HepG2 (cell line): ENCODE results near the gene PPP1R12C. TPM values are rescaled to one million over a fixed set of nuclear protein-coding genes. Genes with fewer than 3 reads are reported as not detected.

Source experiments
- ATAC-seq: fragments of 200-7000 bp; cut with Tn5 transposase; 3 replicates; pipeline ENCODE4 v1.9.1; 2020; ENCODE audit warnings: mild to moderate bottlenecking, moderate library complexity
- BruUV-seq: library from RNA; stranded (reverse); fragments of 400-500 nt; replicated peaks from 2 replicates; lab custom pipeline; 2021; lab: Mats Ljungman, UMichigan
- CTCF ChIA-PET: fragments of 300-600 bp; formaldehyde crosslinking; extraction: SDS; loops from one replicate; lab custom pipeline; 2021; ENCODE audit warnings: low total read pairs, inconsistent platforms, low intra/inter-chr PET ratio; lab: Yijun Ruan, JAX
- POLR2A ChIA-PET: fragments of 350-600 bp; sonication (Branson Sonifier 250); formaldehyde crosslinking; loops from one replicate; lab custom pipeline; 2020; ENCODE audit warnings: antibody characterized with exemption, inconsistent platforms; lab: Yijun Ruan, JAX
- DNase-seq: peaks from one replicate; pipeline ENCODE4 v3.0.0-alpha.2; 2015; ENCODE audit warnings: low spot score
- FAIRE-seq: peaks from 3 replicates; lab custom pipeline; 2011; peaks lifted over from hg19 to GRCh38; lab: Jason Lieb, UNC
- H2AFZ ChIP-seq: one replicate; pipeline ENCODE4 v1.6.1; 2011; ENCODE audit warnings: low read length, inconsistent platforms
- H3K27ac ChIP-seq: fragments of 300-600 bp; 3 replicates; pipeline ENCODE4 v1.8.0; 2011; ENCODE audit warnings: mixed run types, mild to moderate bottlenecking, mixed read lengths, low read length, inconsistent platforms; ENCODE audit not compliant: insufficient read depth; ENCODE audit errors: extremely low read length
- H3K27me3 ChIP-seq, 2 experiments: fragments of 200-600 bp in 1 of 2; 2 replicates in 1 of 2; 3 replicates in 1 of 2; pipeline versions ENCODE4 v1.6.0 to v1.8.0; 2011; ENCODE audit warnings: low read length in 2 of 2, mild to moderate bottlenecking in 2 of 2, moderate library complexity in 2 of 2, inconsistent platforms in 1 of 2; ENCODE audit not compliant: insufficient read depth in 2 of 2, control insufficient read depth in 1 of 2
- H3K36me3 ChIP-seq, 2 experiments: fragments of 200-600 bp in 1 of 2; replicated peaks in 1 of 2; 2 replicates in 1 of 2; 3 replicates in 1 of 2; pipeline versions ENCODE4 v1.5.1 to v1.8.0; 2011; ENCODE audit warnings: low read length in 2 of 2, inconsistent platforms in 1 of 2; ENCODE audit not compliant: insufficient read depth in 2 of 2, control insufficient read depth in 1 of 2
- H3K4me1 ChIP-seq: 2 replicates; pipeline ENCODE4 v1.5.1; 2012; ENCODE audit warnings: low read length, inconsistent platforms; ENCODE audit not compliant: insufficient read depth
- H3K4me2 ChIP-seq: 2 replicates; pipeline ENCODE4 v1.6.0; 2011; ENCODE audit warnings: low read depth, low read length, inconsistent platforms
- H3K4me3 ChIP-seq, 3 experiments: fragments of 200-600 bp in 1 of 3; sonication (generic), shearing (Covaris generic) in 1 of 3; replicated peaks in 1 of 3; 2 replicates each; pipeline ENCODE4 v1.5.1; 2011 to 2016; ENCODE audit warnings: low read length in 3 of 3, inconsistent platforms in 2 of 3, low read depth in 2 of 3, mild to moderate bottlenecking in 2 of 3, control low read depth in 1 of 3, mixed read lengths in 1 of 3; ENCODE audit not compliant: insufficient read depth in 1 of 3
- H3K79me2 ChIP-seq: one replicate; pipeline ENCODE4 v1.6.1; 2011; ENCODE audit warnings: low read length, inconsistent platforms; ENCODE audit not compliant: insufficient read depth
- H3K9ac ChIP-seq: 2 replicates; pipeline ENCODE4 v1.6.0; 2011; ENCODE audit warnings: mild to moderate bottlenecking, low read depth, low read length, inconsistent platforms; ENCODE audit not compliant: insufficient read depth
- H3K9me3 ChIP-seq: 2 replicates; pipeline ENCODE4 v1.5.1; 2012; ENCODE audit warnings: mild to moderate bottlenecking, low read length
- H4K20me1 ChIP-seq: 2 replicates; pipeline ENCODE4 v1.6.0; 2011; ENCODE audit warnings: inconsistent platforms, mild to moderate bottlenecking, low read length, moderate library complexity; ENCODE audit not compliant: insufficient read depth
- GTF2F1 ChIP-seq: fragments of 150-350 bp; IDR thresholded peaks from 2 replicates; pipeline ENCODE4 v1.6.1; 2014; ENCODE audit warnings: low read length
- IKZF1 ChIP-seq: fragments of 450-650 bp; IDR thresholded peaks from 2 replicates; pipeline ENCODE4 v1.7.1; 2016
- MATR3 ChIP-seq: sonication (generic); formaldehyde crosslinking; IDR thresholded peaks from 2 replicates; pipeline ENCODE4 v1.4.0; 2020; ENCODE audit warnings: missing genetic modification reagents
- PCBP1 ChIP-seq: fragments of 200-400 bp; formaldehyde crosslinking; IDR thresholded peaks from 2 replicates; pipeline ENCODE4 v1.6.1; 2017; ENCODE audit warnings: mild to moderate bottlenecking, low read depth, low read length, borderline replicate concordance
- ZC3H4 ChIP-seq: sonication (generic); formaldehyde crosslinking; IDR thresholded peaks from 2 replicates; pipeline ENCODE4 v1.4.0; 2020; ENCODE audit warnings: missing genetic modification reagents, borderline replicate concordance
- ZNF547 ChIP-seq: sonication (generic); formaldehyde crosslinking; IDR thresholded peaks from 2 replicates; pipeline ENCODE4 v1.5.1; 2020; ENCODE audit warnings: mild to moderate bottlenecking, missing genetic modification reagents
- ZNF580 ChIP-seq: IDR thresholded peaks from 2 replicates; pipeline ENCODE4 v1.6.1; 2016; ENCODE audit warnings: low read depth, borderline replicate concordance
- ZNF780A ChIP-seq: sonication (generic); formaldehyde crosslinking; IDR thresholded peaks from 2 replicates; pipeline ENCODE4 v1.8.0; 2022; ENCODE audit warnings: mild to moderate bottlenecking, missing genetic modification reagents, moderate library complexity
- WGBS: methylation state at CpG from one replicate; pipeline ENCODE4 v1.1.6; 2017; ENCODE audit warnings: low lambda C conversion rate; 5-methylcytosine and 5-hydroxymethylcytosine counted together
- in situ Hi-C: cut with HindIII; loops from 2 replicates; pipeline ENCODE4 v1.10.0; 2017; ENCODE audit warnings: low pct_unique_long_range_greater_than_20kb; ENCODE audit not compliant: extremely low pct_ligation_motif_present
- intact Hi-C: fragments of 100-400 bp; cut with micrococcal nuclease; formaldehyde crosslinking; loops from one replicate; pipeline ENCODE4 v1.10.0; 2022; ENCODE audit not compliant: unreplicated experiment
- polyA plus RNA-seq, 8 experiments: library from polyadenylated mRNA; depleted of rRNA in 3 of 8; stranded (reverse) in 7 of 8; unstranded in 1 of 8; fragments of >200 nt; fragmentation: Illumina TruSeq in 4 of 8; extraction: Trizol in 4 of 8; gene quantifications; 2 replicates each; pipeline versions ENCODE4 v1.2.1 to v1.2.3, GENCODE V29; 2011 to 2016; ENCODE audit warnings: low read depth in 4 of 8, missing spikeins in 1 of 8, mixed read lengths in 1 of 8; ENCODE audit not compliant: insufficient read depth in 1 of 8
- total RNA-seq, 5 experiments: library from RNA; depleted of rRNA; stranded (reverse); fragments of >200 nt; fragmentation: Illumina TruSeq; extraction: Trizol; gene quantifications; 2 replicates each; pipeline ENCODE4 v1.2.3, GENCODE V29; 2016; ENCODE audit warnings: low read depth in 1 of 5
- TF ChIP-seq, protein P1 (sequence below): sonication (generic); formaldehyde crosslinking; IDR thresholded peaks from 2 replicates; pipeline ENCODE4 v1.8.0; 2023; ENCODE audit warnings: mild to moderate bottlenecking, missing genetic modification reagents

PPP1R12C gene
- total and polyA plus RNA-seq, 2 of the 13 experiments (the other 11 are each of a cell fraction or from before 2014, with no cell fraction given), result 29.7 to 30.3 TPM

GRCh38 chr19:55092423-55093318 is 24.8 kb downstream of the PPP1R12C start:
- H3K9me3 ChIP-seq, result no peaks in the 10 kb centered on the region
- H3K4me3 ChIP-seq, result no peak overlapping the region
- H3K36me3 ChIP-seq, result peaks cover 3 to 15% of the 10 kb centered on the region in 2 experiments; a peak in 4 of 5 replicates
- no peak for FAIRE-seq
- intact Hi-C loops (no loop called here), in situ Hi-C loops (no loop called here)
- no peak for ATAC-seq
- WGBS, result 96% methylated on average over 27 of the region's 49 CpGs
- H3K4me1 ChIP-seq, result no peaks in the 10 kb centered on the region
- H2AFZ ChIP-seq, result no peak overlapping the region
- TF ChIP-seq ZNF547 (CRISPR knock-in tag) (no peak), MATR3 (CRISPR knock-in tag) (no peak), ZNF580 (CRISPR knock-in tag) (no peak), IKZF1 (no peak), ZC3H4 (CRISPR knock-in tag) (no peak), GTF2F1 (no peak), PCBP1 (no peak), ZNF780A (CRISPR knock-in tag) (no peak)
- TF ChIP-seq, protein P1, sequence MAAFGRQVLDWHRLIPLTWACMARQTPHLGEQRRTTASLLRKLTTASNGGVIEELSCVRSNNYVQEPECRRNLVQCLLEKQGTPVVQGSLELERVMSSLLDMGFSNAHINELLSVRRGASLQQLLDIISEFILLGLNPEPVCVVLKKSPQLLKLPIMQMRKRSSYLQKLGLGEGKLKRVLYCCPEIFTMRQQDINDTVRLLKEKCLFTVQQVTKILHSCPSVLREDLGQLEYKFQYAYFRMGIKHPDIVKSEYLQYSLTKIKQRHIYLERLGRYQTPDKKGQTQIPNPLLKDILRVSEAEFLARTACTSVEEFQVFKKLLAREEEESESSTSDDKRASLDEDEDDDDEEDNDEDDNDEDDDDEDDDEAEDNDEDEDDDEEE (CRISPR knock-in tag), result no peak
- no peaks in the 10 kb centered on the region for H3K27me3 ChIP-seq
- CTCF ChIA-PET, result no interaction called here
- no peaks in the 10 kb centered on the region for H3K79me2 ChIP-seq
- POLR2A ChIA-PET, result no interaction called here
- H3K9ac ChIP-seq, result no peak overlapping the region
- no TSS peak for BruUV-seq
- no peak for DNase-seq
- no peak overlapping the region for H3K27ac ChIP-seq
- H4K20me1 ChIP-seq, result peaks cover 6% of the 10 kb centered on the region; the same call in 1 of the 2 replicates
- no peak overlapping the region for H3K4me2 ChIP-seq
